GM21529 (cell line): Measurements from ENCODE around the gene PLD5.
"Not testable (repeated sequence)": the region's sequence is repeated elsewhere in the genome, so short reads cannot be mapped to it uniquely, and the experiment has no call there.

Source experiments
- ATAC-seq: cut with Tn5 transposase; IDR thresholded peaks from one replicate; pipeline ENCODE4 v1.9.1; 2021; ENCODE audit not compliant: unreplicated experiment

The PLD5 gene

DNA sequence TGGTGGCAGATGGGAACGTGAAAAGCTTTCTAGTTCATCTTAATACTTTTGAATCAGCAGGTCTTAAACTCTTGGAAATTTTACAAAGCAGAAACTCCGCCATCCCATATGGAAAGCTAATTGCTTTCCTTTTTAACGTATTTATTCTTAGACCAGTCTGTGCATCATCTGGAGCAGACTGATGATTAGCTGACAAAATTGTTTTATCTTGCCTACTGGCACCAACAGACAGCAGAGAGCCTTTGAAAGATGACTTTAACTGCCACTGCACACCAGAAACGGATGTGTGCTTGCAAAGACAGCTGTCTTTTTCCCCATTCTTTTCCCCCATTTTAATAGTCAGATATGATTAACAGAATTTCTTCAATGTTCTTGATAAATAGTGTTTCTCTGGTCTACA is 97.0 kb downstream of the PLD5 start:
- no peak for ATAC-seq

DNA sequence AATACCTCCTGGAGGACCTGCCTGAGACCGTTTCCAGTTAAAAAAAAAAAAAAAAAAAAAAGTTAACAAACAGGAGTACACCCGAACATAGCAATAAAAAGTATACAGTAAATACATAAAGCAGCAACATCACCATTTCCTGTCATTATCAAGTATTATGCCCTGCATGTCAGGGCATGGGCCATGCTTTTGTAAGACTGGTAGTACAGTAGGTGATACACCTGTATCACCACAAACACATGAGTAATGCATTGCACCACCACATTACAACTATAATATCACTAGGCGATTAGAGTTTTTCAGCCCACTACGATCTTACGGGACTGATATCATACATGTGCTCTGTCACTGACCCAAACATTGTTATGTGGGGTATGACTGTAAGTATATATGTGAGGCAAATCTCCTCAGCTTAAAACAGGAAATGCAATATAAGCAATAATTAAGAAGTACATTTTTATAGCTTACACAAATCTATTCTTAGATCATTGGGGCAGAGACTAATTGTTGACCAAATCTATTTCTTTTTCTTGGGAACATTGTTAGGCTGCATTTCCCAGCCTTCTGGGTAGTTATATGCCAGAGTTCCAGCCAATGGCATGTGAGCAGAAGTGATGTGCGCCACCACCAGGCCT is 98.1 kb downstream of the PLD5 start:
- ATAC-seq = no peak

DNA sequence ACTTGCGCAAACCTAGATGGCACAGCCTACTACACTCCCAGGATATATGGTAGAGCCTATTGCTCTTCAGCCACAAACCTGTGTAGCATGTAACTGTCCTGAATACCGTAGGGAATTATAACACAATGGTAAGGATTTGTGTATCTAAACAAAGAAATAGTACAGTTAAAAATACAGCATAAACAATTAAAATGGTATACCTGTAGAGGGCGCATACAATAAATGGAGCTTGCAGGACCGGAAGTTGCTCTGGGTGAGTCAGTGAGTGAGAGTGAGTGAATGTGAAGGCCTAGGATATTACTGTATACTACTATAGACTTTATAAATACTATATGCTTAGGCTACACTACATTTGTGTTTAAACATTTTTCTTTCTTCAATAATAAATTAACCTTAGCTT is 99.3 kb downstream of the PLD5 start:
- no peak for ATAC-seq

DNA sequence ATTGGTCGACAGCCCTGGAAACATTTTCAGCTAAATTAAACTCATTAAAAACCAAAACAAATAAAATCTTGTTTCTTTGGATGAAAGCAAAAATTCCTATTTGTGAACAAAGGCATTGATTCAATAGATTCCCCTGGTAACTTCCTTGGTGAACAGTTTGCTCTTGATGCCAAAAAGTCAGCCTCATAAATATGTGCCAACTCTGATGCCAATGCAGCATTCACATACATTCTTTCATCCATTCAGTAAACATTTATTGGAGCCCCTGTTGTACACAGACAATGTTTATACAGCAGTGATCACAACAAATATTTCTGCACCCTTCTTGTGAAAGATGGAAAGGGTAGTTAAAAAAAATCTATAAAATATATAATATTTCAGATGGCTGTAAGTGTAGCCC is 107.8 kb downstream of the PLD5 start:
- ATAC-seq = no peak

DNA sequence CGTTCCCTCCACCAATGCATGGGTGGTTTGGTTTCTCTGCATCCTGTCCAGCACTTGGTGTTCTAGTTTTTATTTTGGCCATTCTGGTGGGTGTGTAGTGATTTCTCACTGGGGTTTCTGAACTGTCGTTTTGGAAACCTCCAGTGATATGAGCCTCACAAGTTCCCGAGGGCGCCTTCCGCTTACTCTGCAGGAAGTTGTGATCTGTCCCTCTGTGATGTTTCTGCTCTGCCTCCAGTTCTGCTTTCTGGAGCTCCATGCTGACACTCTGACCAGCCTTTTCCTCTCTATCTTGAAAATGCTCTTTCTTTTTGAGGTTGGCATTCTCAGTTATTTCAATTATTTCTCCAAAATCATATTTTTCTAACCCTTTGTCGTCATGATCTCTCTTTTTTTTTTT is 111.6 kb downstream of the PLD5 start:
- no peak for ATAC-seq

DNA sequence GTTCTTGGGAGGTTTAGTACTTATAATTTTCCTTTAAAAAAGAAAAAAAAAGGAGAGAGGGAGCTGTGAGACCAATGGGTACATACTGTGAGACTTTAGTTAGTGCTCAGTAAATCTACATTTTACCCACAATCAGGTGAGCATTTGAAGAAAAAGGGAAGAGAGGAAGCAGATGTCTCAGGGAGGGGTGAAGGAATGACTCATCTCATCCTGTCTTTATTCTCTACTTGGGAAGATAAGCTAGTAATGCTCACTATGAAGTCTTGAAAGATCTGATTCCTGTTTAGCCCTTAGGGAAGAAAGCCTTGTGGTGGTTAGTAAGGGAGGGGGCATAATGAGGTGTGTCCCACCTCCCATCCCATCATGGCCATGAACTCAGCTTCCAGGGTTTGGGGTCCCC is 112.6 kb downstream of the PLD5 start:
- ATAC-seq = no peak

DNA sequence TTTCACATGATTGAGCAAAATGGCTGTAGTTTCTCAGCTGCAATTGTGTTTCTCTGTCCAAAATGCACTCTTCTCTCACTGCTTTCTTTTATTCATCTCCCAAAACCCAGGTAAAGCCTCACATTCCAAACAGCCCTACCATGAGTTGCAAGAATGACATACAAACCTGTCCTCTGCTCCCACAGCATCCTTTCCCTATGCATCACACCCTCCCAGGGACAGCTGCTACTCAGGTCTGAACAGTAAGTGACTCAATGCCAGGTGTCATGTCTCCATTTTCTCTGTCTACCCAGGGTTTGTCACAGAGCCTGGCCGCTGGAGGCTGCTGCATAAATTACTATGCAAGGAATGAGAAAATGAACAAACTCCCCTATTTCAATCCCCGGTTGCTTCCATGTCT is 118.5 kb downstream of the PLD5 start:
- ATAC-seq = no peak

DNA sequence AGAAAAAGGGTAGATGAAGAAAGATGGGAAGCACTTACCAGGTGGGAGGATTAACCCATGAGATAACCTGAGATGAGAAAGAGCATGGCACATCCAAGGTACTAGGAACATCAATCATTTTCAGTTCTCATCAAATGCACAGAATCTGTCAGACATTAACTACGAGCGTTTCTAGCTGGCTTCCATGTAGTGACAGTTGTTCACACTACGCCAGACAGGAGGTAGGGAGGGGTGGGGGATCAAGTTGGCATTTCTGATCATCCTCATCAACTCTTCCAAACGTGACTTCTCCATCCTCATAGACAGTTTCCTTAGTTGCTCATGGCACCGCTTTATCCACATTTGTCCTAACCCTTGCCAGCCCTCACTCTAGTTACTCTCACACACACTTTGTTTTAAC is 120.2 kb downstream of the PLD5 start:
- ATAC-seq = no peak

DNA sequence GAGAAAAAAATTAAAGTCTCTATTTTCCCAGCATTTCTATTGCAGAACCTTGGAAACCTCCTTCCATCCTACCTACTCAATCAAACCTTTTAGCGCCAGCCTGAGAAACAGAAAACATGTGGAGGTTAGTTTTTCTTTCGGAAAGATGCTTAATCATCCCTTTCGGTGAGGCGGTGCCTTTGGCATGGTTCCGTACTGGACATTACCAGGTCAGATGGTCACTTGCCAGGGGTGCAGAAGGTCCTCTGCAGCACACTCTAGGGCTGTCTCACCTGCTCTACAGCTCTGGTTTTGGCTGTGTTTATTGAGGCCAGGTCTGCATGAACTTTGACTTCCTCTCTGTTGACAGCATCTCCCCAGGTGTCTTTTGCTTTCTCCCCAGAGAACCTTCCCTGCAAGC is 121.5 kb downstream of the PLD5 start:
- no peak for ATAC-seq

DNA sequence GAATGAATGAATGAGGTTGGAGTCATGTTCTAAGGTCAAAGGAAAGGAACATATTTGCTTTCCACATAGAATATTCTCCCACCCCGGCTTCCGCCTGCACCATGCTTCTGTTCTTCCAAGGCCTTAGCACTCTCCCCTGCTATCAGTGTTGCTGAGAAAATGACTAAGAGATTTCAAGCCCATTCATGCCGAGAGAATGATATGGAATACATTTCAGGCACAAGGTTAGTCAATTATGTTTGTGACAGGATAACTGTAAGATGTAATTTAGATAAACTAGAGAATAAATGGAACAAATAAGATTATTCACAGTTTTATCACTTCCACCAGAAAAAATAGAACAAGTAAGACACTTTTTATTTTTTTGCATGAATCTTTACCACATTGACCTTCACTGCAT is 122.6 kb downstream of the PLD5 start:
- ATAC-seq = no peak

DNA sequence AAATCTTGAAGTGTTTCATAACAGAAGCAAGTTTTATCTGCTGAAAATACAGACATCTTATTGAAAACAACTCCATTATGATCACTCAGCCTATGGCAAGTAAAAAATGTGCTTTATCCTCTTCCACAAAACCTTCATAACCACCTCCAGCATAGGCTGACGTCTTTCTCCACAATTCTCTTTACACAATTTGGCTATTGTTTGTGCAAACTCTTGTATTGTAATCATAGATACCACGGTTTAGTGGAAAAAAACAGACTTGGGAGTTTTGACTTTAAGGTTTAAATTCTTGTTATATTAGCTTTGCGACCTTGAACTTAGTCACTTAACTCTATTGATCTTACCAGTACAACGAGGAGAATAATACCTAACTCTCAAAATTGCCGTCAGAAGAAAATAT is 126.1 kb downstream of the PLD5 start:
- ATAC-seq = no peak

DNA sequence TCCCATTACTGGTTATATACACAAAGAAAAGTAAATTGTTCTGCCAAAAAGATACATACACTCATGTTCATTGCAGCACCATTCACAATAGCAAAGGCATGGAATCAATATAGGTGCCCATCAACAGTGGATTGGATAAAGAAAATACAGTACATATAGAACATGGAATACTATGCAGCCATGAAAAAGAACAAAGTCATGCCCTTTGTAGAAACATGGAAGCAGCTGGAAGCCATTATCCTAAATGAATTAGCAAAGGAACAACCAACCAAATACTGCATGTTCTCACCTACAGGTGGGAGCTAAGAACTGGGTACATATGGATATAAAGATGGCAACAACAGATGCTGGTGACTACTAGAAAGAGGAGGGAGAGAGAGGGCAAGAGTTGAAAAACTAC is 132.6 kb downstream of the PLD5 start:
- no peak for ATAC-seq

DNA sequence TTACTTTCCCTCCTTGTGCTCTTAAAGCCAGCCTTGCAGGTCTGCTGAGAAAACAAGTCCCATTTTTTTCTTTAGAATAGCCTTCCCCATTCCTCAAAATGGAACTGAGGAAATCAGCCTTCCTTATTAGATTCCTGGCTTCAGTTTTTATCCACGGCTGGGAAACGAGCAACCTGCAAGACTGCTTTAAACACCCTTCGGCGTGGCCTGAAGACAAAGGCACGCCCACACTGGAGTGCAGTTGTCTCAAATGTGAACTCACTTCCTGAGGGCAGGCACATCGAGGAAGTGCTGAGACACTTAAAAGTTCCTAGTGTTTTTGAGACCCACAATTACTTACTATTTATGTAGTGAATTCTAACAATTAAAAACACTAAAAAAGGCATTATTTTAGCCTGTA is 148.4 kb downstream of the PLD5 start:
- not testable (repeated sequence) for ATAC-seq

DNA sequence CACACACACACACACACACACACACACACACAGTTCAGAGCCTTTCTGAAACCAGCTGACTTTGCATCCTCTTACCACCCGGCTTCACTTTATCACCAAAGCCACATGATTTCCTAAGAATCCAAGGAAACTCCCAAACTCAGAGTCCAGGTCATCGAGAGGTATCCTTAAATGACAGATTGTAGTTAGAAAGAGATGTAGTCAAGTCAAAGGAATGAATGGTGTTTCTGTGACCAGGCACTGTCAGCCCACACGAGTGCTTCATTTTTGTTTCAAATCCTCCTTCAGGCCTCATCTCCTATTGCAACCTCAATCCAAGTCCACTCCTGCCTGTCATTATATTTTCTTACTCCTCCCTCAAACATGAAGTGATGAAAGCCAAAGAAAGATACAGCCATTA is 174.1 kb downstream of the PLD5 start:
- not testable (repeated sequence) for ATAC-seq

DNA sequence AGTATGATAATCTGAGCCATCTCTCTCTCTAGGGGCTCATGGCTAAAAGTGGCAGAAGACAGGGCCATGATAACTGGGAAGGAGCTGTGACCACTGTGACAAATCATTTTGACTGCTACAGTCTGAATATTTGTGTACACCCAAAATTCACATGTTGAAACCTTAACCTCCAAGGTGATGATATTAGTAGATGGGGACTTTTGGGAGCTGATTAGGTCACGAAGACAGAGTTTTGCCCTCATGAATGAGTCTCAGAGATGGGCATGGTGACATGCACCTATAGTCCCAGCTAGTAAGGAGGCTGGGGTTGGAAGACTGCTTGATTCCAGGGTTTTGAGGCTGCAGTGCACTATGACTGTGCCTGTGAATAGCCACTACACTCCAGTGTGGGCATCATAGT is 174.9 kb downstream of the PLD5 start:
- no peak for ATAC-seq

DNA sequence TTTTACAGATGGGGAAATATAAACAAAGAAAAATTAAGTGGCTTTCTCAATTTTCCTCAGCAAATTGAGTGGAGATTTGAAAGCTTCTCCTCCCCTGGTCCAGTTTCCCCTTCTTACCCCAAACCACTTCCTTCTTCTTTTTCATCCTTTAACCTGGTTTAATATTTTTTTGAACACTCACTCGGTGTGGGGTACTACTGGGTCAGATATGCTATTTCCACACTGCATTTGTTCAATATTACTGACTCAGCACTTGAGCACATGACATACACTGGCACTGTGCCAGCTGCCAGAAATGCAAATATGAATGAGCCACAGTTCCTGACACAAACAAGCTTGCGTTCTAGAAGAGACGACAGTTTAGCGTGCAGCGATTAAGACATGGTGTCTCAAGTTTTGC is 193.6 kb downstream of the PLD5 start:
- not testable (repeated sequence) for ATAC-seq

DNA sequence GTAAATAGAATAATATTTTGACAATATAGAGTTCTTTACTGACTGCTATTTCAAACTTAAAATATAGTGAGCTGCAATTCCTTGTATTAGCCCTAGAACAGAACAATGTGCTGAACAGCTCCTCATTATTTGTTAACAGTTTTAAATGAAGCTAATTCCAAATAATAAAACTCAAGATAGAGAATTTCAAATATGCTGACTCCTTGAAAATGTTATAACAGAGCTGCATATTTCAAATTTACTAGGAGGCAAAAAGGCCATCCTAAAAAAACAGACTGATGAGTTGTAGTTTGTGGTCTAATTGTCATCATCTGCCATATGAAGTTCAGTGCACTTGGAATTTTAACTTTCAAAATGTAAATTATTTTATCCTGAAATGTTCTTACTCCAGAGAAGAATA is 197.1 kb downstream of the PLD5 start:
- ATAC-seq = not testable (repeated sequence)

DNA sequence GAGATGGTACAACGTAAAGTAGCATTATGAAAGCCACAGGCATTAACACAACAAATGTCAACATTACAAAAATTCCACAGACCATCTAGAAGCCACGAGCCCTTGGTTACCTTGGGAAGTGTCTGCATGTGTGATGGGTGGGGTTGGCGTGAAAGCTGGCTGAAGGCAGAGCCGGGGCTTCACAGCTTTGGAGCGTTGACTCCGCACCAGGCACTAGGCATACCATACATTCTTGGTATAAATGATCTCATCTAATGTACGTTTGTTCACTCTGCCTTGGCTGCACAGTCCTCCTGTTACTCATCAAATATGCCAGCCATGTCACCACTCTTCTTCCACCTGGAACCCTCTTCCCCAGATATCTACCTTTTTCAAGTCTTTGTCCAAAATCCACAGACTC is 202.5 kb downstream of the PLD5 start:
- ATAC-seq = not testable (repeated sequence)

DNA sequence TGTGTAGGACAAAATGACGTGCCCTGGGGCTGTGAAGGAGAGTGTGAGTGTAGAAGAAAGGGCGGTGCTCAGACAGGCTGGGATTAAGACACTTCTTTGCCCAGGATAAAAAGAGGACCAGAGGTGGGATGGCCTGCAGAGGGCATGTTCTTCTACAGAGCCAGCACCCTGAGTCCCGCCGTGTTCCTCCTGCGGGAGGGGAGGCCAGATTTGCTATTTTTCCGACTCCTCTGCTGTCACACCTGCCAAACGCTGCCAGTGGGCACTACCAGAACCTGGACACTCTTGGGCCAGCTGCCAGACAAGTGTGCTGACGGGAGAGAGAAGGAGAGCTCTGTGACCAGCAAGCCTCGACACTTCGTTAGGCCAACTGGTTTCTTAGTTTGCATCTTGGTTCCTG is 206.4 kb downstream of the PLD5 start:
- ATAC-seq = no peak

DNA sequence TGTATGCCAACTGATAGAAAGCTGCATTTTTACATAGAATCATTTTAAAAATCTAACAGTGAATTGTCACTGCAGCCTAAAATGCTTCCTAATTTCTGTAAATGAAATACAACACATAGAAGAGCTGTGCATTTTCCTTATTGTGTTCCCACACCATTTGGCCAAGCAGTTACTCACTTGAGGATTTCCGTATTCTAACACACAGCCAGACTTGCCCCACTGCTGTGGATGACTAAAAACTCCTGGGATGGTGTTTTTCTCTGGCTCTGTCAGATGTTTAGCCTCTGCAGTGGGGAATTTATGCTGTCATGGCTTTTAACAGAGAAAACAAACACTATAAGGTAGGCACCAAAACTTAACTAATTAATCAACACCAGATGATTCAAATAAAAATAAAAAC is 209.6 kb downstream of the PLD5 start:
- not testable (repeated sequence) for ATAC-seq

DNA sequence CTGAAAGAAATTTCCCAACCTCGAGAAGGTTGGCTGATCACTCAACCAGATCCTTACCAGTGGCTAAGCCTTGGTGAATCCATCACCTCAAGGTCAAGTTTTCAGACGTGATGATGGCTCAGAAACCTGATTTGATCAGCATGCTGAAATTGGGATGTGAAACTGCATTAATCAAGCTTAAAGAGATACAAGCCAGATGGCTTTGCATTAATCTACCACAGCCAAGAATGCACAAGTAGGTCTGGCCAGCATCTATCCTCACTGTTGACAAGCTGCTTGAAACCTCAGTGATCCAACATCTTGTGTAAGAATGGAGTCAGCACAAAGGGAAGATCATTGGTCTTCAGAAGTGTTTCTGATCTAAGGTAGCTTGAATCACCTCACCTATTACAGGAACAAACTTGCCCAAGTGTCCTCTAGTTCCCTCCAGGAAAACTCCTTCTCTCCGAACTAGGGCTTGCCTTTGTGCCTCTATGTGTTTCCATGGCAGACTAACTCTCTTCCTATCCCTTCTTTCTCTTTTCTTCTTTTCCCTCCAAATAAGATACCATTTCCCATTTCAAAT is 210.3 kb downstream of the PLD5 start:
- ATAC-seq = not testable (repeated sequence)

DNA sequence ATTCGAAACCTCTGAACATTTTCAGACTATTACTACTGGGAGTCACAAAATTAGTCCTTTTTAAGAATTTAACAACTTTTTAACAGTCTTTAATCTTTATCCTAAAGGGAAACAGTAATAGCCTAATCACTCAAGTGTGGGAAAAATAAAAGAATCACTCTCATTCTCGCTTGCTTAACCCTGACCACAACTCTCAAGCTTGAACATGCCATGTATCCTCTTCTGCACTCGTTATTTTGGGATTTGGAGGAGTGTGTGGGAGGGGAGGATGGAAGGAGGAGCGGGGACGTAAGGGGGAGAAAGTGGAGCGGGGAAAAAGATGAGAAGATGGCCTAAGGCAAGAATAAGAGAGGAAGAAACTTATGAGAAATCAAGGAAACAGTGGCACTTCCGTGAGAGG is 215.8 kb downstream of the PLD5 start:
- ATAC-seq = not testable (repeated sequence)

DNA sequence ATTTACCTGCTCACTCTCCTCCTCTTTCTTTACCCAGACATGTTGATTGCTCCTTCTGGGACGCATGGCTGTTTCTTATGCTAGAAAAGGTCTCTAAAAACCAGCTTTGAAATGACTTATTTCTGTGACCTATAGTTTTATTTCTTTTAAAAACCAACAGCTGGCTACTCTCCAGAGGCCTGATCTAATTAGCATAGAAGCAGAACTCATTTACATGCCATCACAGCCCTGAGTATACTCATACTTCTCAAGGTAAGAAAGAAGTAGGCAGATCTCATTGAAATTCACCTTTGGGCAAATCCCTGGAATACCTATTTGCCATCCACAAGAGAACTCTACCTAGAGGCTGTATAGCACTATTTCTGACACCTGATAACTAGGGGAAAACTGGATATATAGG is 230.7 kb downstream of the PLD5 start:
- not testable (repeated sequence) for ATAC-seq
